SK-N-SH (cell line): Measurements from ENCODE around the gene DNAJC25. TPM values are rescaled to one million over a fixed set of nuclear protein-coding genes. Genes with fewer than 3 reads are reported as not detected.

Experiments
- CTCF ChIA-PET: fragments of 300-600, 350-600 bp; formaldehyde crosslinking; extraction: SDS; loops from one replicate; lab custom pipeline; 2021; lab: Yijun Ruan, JAX
- POLR2A ChIA-PET: fragments of 350-600 bp; sonication (Branson Sonifier 250); formaldehyde crosslinking; extraction: SDS; loops from one replicate; lab custom pipeline; 2020; ENCODE audit warnings: antibody characterized with exemption, inconsistent platforms; lab: Yijun Ruan, JAX
- DNase-seq: peaks from one replicate; pipeline ENCODE4 v3.0.0; 2012
- H2AFZ ChIP-seq: fragments of 200-600 bp; sonication (generic); 2 replicates; pipeline ENCODE4 v1.8.1; 2016; ENCODE audit warnings: antibody characterized with exemption, mild to moderate bottlenecking, low read depth
- H3F3A ChIP-seq: fragments of 200-600 bp; sonication (generic); replicated peaks from 2 replicates; pipeline ENCODE3; 2016; ENCODE audit warnings: antibody characterized with exemption, mild to moderate bottlenecking; ENCODE audit not compliant: insufficient read depth
- H3K27ac ChIP-seq, 2 experiments: fragments of 200-500 bp in 1 of 2; fragments of 200-600 bp in 1 of 2; sonication (Bioruptor generic) in 1 of 2; sonication (generic), shearing (Covaris generic) in 1 of 2; 2 replicates each; pipeline versions ENCODE4 v1.5.1 to v1.6.1; 2014 to 2016; ENCODE audit warnings: low read depth in 2 of 2, inconsistent platforms in 1 of 2, low read length in 1 of 2, mild to moderate bottlenecking in 1 of 2, mixed read lengths in 1 of 2
- H3K27me3 ChIP-seq: fragments of 200-600 bp; sonication (generic), shearing (Covaris generic); 2 replicates; pipeline ENCODE4 v1.6.1; 2016; ENCODE audit warnings: mixed run types; ENCODE audit not compliant: insufficient read depth
- H3K36me3 ChIP-seq, 2 experiments: fragments of 200-500 bp in 1 of 2; fragments of 200-600 bp in 1 of 2; sonication (Bioruptor generic) in 1 of 2; sonication (generic) in 1 of 2; replicated peaks in 1 of 2; 2 replicates each; pipeline versions ENCODE3 to v1.5.1; 2014 to 2016; ENCODE audit warnings: low read length in 1 of 2, mild to moderate bottlenecking in 1 of 2; ENCODE audit not compliant: insufficient read depth in 2 of 2, control insufficient read depth in 1 of 2
- H3K4me1 ChIP-seq, 2 experiments: fragments of 200-500 bp in 1 of 2; fragments of 200-600 bp in 1 of 2; sonication (Bioruptor generic) in 1 of 2; sonication (generic), shearing (Covaris generic) in 1 of 2; 2 replicates each; pipeline versions ENCODE4 v1.5.1 to v1.6.1; 2014 to 2016; ENCODE audit warnings: low read depth in 1 of 2, low read length in 1 of 2, mixed run types in 1 of 2; ENCODE audit not compliant: insufficient read depth in 2 of 2, control insufficient read depth in 1 of 2
- H3K4me2 ChIP-seq: fragments of 200-600 bp; sonication (generic), shearing (Covaris generic); 2 replicates; pipeline ENCODE4 v1.6.1; 2017; ENCODE audit warnings: mixed run types
- H3K4me3 ChIP-seq, 2 experiments: fragments of 200-500 bp in 1 of 2; fragments of 200-600 bp in 1 of 2; sonication (Bioruptor generic) in 1 of 2; sonication (generic), shearing (Covaris generic) in 1 of 2; 2 replicates each; pipeline versions ENCODE4 v1.5.1 to v1.8.1; 2014 to 2016; ENCODE audit warnings: low read depth in 2 of 2, inconsistent platforms in 1 of 2, low read length in 1 of 2, mild to moderate bottlenecking in 1 of 2, mixed read lengths in 1 of 2, moderate library complexity in 1 of 2
- H3K79me2 ChIP-seq: fragments of 200-600 bp; sonication (generic); 2 replicates; pipeline ENCODE4 v1.8.1; 2017; ENCODE audit warnings: mild to moderate bottlenecking; ENCODE audit not compliant: insufficient read depth
- H3K9ac ChIP-seq: fragments of 200-600 bp; sonication (generic); 2 replicates; pipeline ENCODE4 v1.6.1; 2017; ENCODE audit warnings: mixed run types
- H3K9me2 ChIP-seq: fragments of 200-600 bp; sonication (generic); 2 replicates; pipeline ENCODE4 v1.6.1; 2017; ENCODE audit warnings: mixed run types
- H3K9me3 ChIP-seq: fragments of 200-600 bp; sonication (generic); 2 replicates; pipeline ENCODE4 v1.6.1; 2017; ENCODE audit warnings: mixed run types, mild to moderate bottlenecking, moderate library complexity
- H4K20me1 ChIP-seq: fragments of 200-600 bp; sonication (generic); 2 replicates; pipeline ENCODE4 v1.6.1; 2017; ENCODE audit warnings: mild to moderate bottlenecking, mixed run types; ENCODE audit not compliant: insufficient read depth
- CHD2 ChIP-seq: fragments of 150-350 bp; IDR thresholded peaks from 2 replicates; pipeline ENCODE4 v1.6.1; 2018; ENCODE audit warnings: low read length; ENCODE audit not compliant: partially characterized antibody
- EP300 ChIP-seq, 2 experiments: IDR thresholded peaks; 2 replicates each; pipeline versions ENCODE4 v1.4.0 to v1.6.1; 2012; ENCODE audit warnings: borderline replicate concordance in 1 of 2, low read depth in 1 of 2, low read length in 1 of 2
- FOXM1 ChIP-seq: IDR thresholded peaks from 2 replicates; pipeline ENCODE4 v1.4.0; 2012; ENCODE audit warnings: low read depth, mild to moderate bottlenecking
- GATA2 ChIP-seq: sonication (generic); formaldehyde crosslinking; IDR thresholded peaks from 2 replicates; pipeline ENCODE4 v1.5.0; 2020; ENCODE audit warnings: mild to moderate bottlenecking, missing genetic modification reagents
- MEF2A ChIP-seq: IDR thresholded peaks from 2 replicates; pipeline ENCODE4 v1.4.0; 2012; ENCODE audit warnings: low read depth, borderline replicate concordance
- NRF1 ChIP-seq: IDR thresholded peaks from 2 replicates; pipeline ENCODE4 v1.6.1; 2012; ENCODE audit warnings: low read depth, mild to moderate bottlenecking, low read length
- RAD21 ChIP-seq: IDR thresholded peaks from 2 replicates; pipeline ENCODE4 v1.6.1; 2012; ENCODE audit warnings: mild to moderate bottlenecking, low read length
- RCOR1 ChIP-seq: fragments of 150-350 bp; IDR thresholded peaks from 2 replicates; pipeline ENCODE4 v1.6.1; 2017; ENCODE audit warnings: antibody characterized with exemption, low read length
- RXRA ChIP-seq: IDR thresholded peaks from 2 replicates; pipeline ENCODE4 v1.4.0; 2012; ENCODE audit warnings: low read depth, mild to moderate bottlenecking, borderline replicate concordance
- SIN3A ChIP-seq: IDR thresholded peaks from 2 replicates; pipeline ENCODE4 v1.6.1; 2012; ENCODE audit warnings: low read depth, mild to moderate bottlenecking, low read length, moderate library complexity, borderline replicate concordance
- TAF1 ChIP-seq: IDR thresholded peaks from 2 replicates; pipeline ENCODE4 v1.6.1; 2012; ENCODE audit warnings: low read depth, mild to moderate bottlenecking, low read length, moderate library complexity, borderline replicate concordance
- TCF12 ChIP-seq: IDR thresholded peaks from 2 replicates; pipeline ENCODE4 v1.4.0; 2012
- TEAD4 ChIP-seq: IDR thresholded peaks from 2 replicates; pipeline ENCODE4 v1.4.0; 2012; ENCODE audit warnings: mild to moderate bottlenecking, borderline replicate concordance; ENCODE audit not compliant: insufficient read depth
- YY1 ChIP-seq: IDR thresholded peaks from 2 replicates; pipeline ENCODE4 v1.4.0; 2012; ENCODE audit warnings: low read depth, mild to moderate bottlenecking
- WGBS: methylation state at CpG from one replicate; pipeline ENCODE4 v1.1.6; 2017; ENCODE audit warnings: low lambda C conversion rate; 5-methylcytosine and 5-hydroxymethylcytosine counted together
- polyA plus RNA-seq, 3 experiments: library from polyadenylated mRNA; depleted of rRNA; stranded (reverse); fragments of >200 nt; gene quantifications; 2 replicates each; pipeline ENCODE4 v1.2.3, GENCODE V29; 2012
- TF ChIP-seq, protein P1 (sequence below): IDR thresholded peaks from 2 replicates; pipeline ENCODE4 v1.4.0; 2012; ENCODE audit warnings: low read depth
- TF ChIP-seq, protein P2 (sequence below): IDR thresholded peaks from 2 replicates; pipeline ENCODE4 v1.6.1; 2012; ENCODE audit warnings: mild to moderate bottlenecking, low read depth, low read length, moderate library complexity
- TF ChIP-seq, protein P3 (sequence below): fragments of 200-600 bp; sonication (generic); IDR thresholded peaks from 2 replicates; pipeline ENCODE4 v1.6.1; 2017; ENCODE audit warnings: antibody characterized with exemption, mild to moderate bottlenecking, moderate library complexity
- TF ChIP-seq, protein P4 (sequence below): fragments of 150-350 bp; IDR thresholded peaks from 2 replicates; pipeline ENCODE4 v1.6.1; 2016; ENCODE audit warnings: mild to moderate bottlenecking, low read depth, low read length
- TF ChIP-seq, protein P5 (sequence below): IDR thresholded peaks from 2 replicates; pipeline ENCODE4 v1.4.0; 2012; ENCODE audit warnings: low read depth, borderline replicate concordance

The DNAJC25 gene
- polyA plus RNA-seq, 1 of the 3 experiments (the other 2 are of a cell fraction) = 3.3 TPM

DNA sequence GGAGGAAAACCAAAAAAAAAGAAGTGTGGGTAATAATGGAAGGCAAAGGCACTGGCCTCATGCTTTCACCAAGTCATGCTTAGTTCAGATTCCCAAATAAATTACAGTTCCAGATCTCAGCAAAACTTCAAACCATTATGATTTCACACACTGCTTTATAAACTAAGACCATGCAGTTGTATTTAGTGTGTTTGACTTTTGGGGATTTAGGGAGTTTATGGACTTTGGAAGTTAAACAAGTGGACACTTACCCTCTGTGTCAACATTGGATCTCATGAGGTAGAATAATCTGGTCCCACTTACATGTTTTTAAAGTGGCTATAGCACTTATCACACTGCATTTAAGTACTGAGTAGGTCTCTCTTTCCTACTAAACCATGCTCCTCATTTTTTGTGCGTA, 3.7 kb downstream of the DNAJC25 start:
- Histone ChIP-seq H3K4me2 (no peak overlapping the region), H4K20me1 (peaks cover 34% of the 10 kb centered on the region), H3K27me3 (no peaks in the 10 kb centered on the region), H3K9ac (no peak overlapping the region), H3K79me2 (peaks cover 86% of the 10 kb centered on the region), H3K4me1 (peaks cover 10 to 21% of the 10 kb centered on the region in 2 experiments; a peak in 3 of 4 replicates), H3K36me3 (no peaks in the 10 kb centered on the region), H3K9me2 (no peaks in the 10 kb centered on the region), H3K27ac (no peak overlapping the region), H3F3A (peaks cover 5% of the 10 kb centered on the region), H2AFZ (no peak overlapping the region), H3K9me3 (no peaks in the 10 kb centered on the region), H3K4me3 (no peak overlapping the region)
- WGBS = 81% methylated on average over 1 of the region's 1 CpG
- no peak for DNase-seq
- TF ChIP-seq TEAD4 (no peak), RCOR1 (no peak), TCF12 (no peak)
- POLR2A ChIA-PET = no interaction called here
- CTCF ChIA-PET = no interaction called here

DNA sequence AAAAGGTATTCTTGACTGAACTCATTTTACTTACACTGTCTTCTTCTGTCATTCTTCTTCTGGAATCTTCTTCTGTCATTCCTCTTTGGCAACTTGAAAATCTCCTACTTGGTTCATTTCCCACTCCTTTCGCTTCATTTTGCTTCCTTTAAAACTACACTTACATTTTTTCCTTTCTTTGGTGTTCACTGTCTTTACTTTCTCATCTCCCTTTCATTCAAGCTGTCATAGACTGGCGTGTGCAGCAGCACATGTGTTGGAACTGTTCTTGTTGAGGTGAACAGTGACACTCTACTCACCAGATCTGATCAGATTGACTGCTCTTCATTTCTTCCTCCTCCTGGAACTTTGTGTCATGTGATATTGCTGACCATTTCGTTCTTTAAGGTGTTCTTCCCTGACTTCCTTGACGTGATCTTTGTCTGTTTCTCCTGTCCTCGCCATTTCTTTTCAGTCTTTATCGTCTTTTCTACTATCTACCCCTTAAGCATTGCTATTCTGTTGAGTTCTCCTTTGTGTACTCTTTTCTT, 6.4 kb downstream of the DNAJC25 start:
- no peak overlapping the region for H3K4me3 ChIP-seq
- ChIA-PET CTCF (interaction anchor here (1.0 to 1.1 kb wide), 2 partner anchors 16 to 437 kb away, joined by 3 read pairs; no protein-coding TSS in a partner anchor), POLR2A (no interaction called here)
- peaks cover 10 to 17% of the 10 kb centered on the region in 2 experiments; a peak in 3 of 4 replicates for H3K4me1 ChIP-seq
- no peaks in the 10 kb centered on the region for H3K27me3 ChIP-seq
- no peak overlapping the region for H2AFZ ChIP-seq
- H3K9me3 ChIP-seq = no peaks in the 10 kb centered on the region
- DNase-seq = no peak
- H3K27ac ChIP-seq = no peak overlapping the region
- H3K9me2 ChIP-seq = no peaks in the 10 kb centered on the region
- H3K36me3 ChIP-seq = no peaks in the 10 kb centered on the region
- no peak overlapping the region for H3K9ac ChIP-seq
- peaks cover 73% of the 10 kb centered on the region for H3K79me2 ChIP-seq
- H3F3A ChIP-seq = no peaks in the 10 kb centered on the region
- H3K4me2 ChIP-seq = no peak overlapping the region
- peaks cover 34% of the 10 kb centered on the region for H4K20me1 ChIP-seq
- WGBS = 89% methylated on average over 6 of the region's 6 CpGs
- TF ChIP-seq NRF1 (no peak), FOXM1 (no peak), TAF1 (no peak), SIN3A (no peak), RAD21 (no peak), GATA2 (CRISPR knock-in tag) (no peak), CHD2 (no peak), RXRA (no peak), MEF2A (no peak), TEAD4 (no peak), EP300 (IDR thresholded peaks at IDR 0.05; ENCODE audit: borderline replicate concordance in 1 of 2, low read depth in 1 of 2, low read length in 1 of 2) (no peak), YY1 (no peak)
- TF ChIP-seq, protein P1, sequence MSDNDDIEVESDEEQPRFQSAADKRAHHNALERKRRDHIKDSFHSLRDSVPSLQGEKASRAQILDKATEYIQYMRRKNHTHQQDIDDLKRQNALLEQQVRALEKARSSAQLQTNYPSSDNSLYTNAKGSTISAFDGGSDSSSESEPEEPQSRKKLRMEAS = no peak
- TF ChIP-seq, protein P2, sequence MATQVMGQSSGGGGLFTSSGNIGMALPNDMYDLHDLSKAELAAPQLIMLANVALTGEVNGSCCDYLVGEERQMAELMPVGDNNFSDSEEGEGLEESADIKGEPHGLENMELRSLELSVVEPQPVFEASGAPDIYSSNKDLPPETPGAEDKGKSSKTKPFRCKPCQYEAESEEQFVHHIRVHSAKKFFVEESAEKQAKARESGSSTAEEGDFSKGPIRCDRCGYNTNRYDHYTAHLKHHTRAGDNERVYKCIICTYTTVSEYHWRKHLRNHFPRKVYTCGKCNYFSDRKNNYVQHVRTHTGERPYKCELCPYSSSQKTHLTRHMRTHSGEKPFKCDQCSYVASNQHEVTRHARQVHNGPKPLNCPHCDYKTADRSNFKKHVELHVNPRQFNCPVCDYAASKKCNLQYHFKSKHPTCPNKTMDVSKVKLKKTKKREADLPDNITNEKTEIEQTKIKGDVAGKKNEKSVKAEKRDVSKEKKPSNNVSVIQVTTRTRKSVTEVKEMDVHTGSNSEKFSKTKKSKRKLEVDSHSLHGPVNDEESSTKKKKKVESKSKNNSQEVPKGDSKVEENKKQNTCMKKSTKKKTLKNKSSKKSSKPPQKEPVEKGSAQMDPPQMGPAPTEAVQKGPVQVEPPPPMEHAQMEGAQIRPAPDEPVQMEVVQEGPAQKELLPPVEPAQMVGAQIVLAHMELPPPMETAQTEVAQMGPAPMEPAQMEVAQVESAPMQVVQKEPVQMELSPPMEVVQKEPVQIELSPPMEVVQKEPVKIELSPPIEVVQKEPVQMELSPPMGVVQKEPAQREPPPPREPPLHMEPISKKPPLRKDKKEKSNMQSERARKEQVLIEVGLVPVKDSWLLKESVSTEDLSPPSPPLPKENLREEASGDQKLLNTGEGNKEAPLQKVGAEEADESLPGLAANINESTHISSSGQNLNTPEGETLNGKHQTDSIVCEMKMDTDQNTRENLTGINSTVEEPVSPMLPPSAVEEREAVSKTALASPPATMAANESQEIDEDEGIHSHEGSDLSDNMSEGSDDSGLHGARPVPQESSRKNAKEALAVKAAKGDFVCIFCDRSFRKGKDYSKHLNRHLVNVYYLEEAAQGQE = no peak
- TF ChIP-seq, protein P3, sequence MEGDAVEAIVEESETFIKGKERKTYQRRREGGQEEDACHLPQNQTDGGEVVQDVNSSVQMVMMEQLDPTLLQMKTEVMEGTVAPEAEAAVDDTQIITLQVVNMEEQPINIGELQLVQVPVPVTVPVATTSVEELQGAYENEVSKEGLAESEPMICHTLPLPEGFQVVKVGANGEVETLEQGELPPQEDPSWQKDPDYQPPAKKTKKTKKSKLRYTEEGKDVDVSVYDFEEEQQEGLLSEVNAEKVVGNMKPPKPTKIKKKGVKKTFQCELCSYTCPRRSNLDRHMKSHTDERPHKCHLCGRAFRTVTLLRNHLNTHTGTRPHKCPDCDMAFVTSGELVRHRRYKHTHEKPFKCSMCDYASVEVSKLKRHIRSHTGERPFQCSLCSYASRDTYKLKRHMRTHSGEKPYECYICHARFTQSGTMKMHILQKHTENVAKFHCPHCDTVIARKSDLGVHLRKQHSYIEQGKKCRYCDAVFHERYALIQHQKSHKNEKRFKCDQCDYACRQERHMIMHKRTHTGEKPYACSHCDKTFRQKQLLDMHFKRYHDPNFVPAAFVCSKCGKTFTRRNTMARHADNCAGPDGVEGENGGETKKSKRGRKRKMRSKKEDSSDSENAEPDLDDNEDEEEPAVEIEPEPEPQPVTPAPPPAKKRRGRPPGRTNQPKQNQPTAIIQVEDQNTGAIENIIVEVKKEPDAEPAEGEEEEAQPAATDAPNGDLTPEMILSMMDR = no peak
- TF ChIP-seq, protein P4, sequence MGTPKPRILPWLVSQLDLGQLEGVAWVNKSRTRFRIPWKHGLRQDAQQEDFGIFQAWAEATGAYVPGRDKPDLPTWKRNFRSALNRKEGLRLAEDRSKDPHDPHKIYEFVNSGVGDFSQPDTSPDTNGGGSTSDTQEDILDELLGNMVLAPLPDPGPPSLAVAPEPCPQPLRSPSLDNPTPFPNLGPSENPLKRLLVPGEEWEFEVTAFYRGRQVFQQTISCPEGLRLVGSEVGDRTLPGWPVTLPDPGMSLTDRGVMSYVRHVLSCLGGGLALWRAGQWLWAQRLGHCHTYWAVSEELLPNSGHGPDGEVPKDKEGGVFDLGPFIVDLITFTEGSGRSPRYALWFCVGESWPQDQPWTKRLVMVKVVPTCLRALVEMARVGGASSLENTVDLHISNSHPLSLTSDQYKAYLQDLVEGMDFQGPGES = no peak
- TF ChIP-seq, protein P5, sequence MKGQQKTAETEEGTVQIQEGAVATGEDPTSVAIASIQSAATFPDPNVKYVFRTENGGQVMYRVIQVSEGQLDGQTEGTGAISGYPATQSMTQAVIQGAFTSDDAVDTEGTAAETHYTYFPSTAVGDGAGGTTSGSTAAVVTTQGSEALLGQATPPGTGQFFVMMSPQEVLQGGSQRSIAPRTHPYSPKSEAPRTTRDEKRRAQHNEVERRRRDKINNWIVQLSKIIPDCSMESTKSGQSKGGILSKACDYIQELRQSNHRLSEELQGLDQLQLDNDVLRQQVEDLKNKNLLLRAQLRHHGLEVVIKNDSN = no peak
